Germinal center (tissue), 1 donor: Measurements from ENCODE around the gene TULP3.
"Not testable (repeated sequence)": the region's sequence is repeated elsewhere in the genome, so short reads cannot be mapped to it uniquely, and the experiment has no call there.

Source experiments
- DNase-seq: peaks from one replicate; pipeline ENCODE4 v3.0.0; 2012; ENCODE audit warnings: mixed read lengths, low spot score

Gene TULP3, protein sequence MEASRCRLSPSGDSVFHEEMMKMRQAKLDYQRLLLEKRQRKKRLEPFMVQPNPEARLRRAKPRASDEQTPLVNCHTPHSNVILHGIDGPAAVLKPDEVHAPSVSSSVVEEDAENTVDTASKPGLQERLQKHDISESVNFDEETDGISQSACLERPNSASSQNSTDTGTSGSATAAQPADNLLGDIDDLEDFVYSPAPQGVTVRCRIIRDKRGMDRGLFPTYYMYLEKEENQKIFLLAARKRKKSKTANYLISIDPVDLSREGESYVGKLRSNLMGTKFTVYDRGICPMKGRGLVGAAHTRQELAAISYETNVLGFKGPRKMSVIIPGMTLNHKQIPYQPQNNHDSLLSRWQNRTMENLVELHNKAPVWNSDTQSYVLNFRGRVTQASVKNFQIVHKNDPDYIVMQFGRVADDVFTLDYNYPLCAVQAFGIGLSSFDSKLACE

GRCh38 chr12:2890388-2891239, at the start of gene TULP3:
Gene TULP3 (plus strand): TSS chr12:2890891. CDS start chr12:2890948, 57 bp downstream.
- DNase-seq, result peak; percentile 97

DNA sequence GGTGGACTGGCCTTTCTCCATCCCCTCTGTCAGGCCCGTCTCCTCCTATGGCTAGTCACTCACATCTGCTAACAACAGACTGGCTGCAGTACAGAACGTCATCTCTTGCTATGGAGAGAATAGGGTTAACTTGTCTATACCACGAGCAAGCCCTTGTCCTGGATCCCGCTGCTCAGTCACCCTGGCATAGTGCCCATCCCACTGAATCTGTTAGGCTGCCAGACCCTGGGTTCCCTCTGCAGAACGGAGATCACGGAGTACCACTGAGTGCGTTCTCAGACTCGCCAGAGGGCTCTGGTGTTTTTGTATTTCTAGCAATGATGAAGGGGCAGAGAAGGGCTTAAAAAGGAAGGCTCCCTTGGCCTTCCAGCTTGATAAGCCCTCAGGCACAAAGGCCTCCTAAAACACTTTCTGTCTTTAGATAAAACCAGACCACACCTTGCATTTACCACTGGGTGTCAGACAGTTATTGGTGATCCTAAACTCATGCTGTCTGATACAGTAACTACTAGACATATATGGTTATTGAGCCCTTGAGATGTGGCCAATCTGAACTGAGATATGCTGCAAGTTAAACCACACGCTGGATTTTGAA, 49.5 kb upstream of the TULP3 start:
- DNase-seq, result no peak

GRCh38 chr12:2842948-2843347, 47.7 kb upstream of the TULP3 start:
- DNase-seq, result no peak

DNA sequence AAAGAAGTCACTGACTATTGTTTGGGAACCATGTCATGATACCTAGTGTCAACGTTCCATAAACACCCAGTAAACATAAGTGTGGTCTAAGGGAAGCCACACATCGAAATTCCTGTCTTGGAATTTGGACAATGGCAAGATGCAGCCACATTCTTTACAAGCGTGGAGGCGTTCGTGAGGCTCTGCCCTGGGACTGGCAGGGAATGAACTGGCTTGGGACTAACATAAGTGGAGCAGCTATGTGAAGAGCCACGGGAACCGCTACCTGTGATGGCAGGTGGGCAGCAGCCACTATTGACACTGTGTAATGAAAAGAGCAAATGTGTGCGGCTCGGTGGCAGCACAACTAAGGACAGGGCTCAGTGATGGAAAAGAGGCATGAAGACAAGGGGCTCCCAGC, 45.9 kb upstream of the TULP3 start:
- DNase-seq, result no peak

DNA sequence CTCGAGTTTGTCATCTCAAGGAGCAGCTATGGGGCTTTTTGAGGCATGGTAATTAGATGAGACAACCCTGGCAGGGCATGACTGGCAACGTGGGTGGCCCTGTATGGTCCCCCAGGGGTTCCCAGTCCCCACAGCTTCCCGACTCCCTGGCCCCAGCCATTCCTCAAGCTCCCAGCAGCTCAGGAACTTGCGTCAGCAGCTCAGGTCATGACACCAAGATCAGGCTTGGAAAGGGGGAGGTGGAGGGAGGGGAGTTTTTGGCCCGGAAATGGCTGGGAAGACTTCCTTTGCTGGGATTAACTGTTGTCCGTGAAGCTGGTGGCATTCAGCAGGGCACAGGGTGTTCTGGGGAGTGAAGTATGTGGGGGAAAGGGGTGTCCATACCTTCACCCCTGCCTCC, 45.4 kb upstream of the TULP3 start:
- DNase-seq, result no peak

DNA sequence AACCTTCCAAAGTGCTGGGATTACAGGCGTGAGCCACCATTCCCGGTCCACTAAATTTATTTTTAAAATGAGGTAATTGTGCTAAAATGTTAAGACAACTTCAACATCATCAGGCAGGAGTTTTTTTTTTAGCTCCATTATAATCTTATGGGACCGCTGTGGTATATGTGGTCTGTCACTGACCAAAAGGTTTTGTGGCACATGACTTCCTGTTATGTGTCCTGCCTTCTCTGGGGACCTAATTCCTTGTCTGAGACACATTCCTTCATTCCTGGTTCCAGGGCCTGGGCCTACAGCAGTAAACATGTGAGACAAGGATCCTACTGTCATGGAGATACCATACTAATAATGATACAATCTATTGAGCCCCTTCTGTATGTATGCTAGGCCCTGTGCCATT, 38.8 kb upstream of the TULP3 start:
- no peak for DNase-seq

GRCh38 chr12:2853626-2854025, 37.1 kb upstream of the TULP3 start:
- DNase-seq, result peak; percentile 69

DNA sequence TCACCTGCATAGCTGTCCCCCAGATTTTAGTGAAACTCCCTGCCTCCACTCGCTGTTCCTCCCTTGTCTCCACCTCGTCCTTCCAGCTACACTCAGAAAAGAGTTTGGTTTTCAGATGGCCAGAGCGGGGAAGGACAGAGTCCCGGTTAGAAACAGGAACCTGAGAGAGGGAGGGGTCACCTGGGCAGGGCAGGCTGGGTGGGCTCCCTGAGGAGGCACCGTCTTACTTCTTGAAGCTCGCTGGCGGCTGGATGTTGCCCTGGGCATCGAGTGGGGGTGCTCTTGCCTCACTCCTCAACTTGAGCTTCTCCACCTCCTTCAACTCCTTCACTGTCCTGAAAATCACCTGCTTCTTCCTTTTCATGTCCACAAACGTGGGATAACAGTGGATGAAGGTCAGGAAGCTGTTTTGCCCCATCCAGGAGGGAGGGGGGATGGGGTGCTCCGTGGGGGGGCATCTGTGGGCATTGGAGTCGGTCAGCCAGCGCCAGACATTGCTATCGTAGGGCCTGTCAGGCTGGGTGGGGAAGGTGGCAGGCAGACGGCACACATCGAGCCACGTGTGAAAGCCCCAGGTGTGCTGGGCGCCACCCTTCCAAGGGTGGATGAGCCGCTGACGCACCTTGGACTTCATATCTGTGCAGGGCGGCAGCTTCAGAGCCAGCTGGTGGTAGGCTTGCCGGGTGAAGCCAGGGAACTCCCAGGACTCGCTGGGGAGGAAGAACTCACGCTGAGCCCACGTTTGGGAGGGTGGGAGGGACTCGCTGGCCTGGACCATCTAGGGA, 35.8 kb upstream of the TULP3 start:
- DNase-seq, result no peak

- DNase-seq, result no peak
These were observed 35.1 kb upstream of the TULP3 start for GRCh38 chr12:2855546-2855945.

GRCh38 chr12:2856051-2856450, 34.6 kb upstream of the TULP3 start:
- no peak for DNase-seq

DNA sequence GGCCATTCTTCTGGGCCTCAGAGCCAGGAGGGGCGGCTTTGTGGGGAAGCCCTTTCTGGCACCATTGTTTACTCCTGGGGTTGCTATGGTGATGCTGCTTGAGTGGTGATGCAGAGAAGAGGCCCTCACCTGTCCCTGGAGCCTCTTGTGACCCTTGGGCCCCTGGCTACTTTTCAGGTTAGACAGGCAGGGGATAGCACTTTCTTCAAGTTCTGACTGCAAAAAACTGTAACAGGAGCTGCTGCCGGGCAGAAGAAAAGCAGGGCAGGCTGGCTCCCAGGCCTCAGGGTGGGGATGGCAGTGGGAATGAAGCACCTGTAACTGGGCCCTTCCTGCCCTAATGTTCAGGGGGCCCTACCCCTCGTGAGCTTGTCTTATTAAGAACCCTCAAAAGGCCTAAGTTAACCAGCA, 33.7 kb upstream of the TULP3 start, which contains the start of gene TEX52:
TSS of gene TEX52 (minus strand) at position 19 of the 411 bp plus-strand sequence. CDS start at position 6, 13 bp downstream.
- DNase-seq, result no peak

- DNase-seq, result no peak
These were observed 33.1 kb upstream of the TULP3 start for GRCh38 chr12:2857576-2857975.

DNA sequence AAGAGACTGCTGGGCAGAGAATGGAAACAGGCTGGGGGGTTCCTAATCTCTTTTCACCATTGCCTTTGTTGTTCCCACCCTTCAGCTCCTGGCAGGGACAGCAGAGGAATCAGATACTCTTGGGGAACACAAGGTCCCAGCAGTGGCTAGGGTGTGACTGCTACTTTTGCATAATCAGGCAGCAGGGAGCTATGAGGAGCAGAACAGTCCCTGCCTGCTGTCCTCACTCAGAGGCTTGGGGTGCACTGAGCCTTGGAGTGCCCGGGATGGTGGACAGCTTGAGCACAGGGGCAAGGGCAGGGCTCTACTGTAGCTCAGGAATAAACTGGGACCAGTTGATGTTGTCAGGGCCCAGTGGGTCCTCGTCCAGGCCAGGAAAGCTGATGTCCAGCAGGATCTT, 32.4 kb upstream of the TULP3 start:
- DNase-seq, result no peak

DNA sequence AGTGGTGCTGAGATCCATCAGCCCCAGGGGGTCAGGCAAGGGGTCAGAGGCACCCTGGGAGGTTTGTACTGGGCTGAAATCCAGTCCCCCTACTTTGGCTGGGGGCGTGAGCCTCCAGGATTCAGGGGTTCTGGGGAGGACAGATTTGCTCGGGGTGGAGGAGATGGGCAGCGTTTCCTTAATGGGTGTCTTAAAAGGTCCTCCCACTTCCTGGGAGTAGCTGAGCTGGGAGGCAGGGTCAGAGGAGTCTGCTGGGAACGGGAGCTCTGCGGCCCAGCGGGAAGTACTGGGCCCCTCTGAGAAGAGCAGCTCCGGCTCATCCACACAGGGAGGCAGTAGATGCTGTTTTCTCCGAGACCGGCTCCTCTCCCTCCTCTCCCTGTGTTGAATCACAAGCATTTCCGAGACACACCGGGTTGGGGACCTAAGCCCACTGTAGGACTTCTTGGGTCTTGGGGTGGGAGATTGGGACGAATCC, 31.7 kb upstream of the TULP3 start:
- no peak for DNase-seq

DNA sequence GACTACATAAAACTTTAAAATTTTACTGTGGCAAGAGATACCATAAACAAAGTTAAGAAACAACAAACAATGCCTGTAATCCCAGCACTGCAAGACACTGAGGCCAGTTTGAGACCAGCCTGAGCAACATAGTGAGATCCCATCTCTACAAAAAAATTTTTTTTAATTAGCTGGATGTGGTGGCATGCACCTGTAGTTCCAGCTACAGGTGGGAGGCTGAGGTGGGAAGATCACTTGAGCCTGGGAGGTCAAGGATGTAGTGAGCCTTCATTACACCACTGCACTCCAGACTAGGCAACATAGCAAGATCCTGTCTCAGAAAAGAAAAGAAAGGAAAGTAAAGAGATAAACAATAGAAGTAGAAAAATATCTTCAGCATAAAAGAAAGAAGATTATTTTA, 30.5 kb upstream of the TULP3 start:
- DNase-seq, result no peak

DNA sequence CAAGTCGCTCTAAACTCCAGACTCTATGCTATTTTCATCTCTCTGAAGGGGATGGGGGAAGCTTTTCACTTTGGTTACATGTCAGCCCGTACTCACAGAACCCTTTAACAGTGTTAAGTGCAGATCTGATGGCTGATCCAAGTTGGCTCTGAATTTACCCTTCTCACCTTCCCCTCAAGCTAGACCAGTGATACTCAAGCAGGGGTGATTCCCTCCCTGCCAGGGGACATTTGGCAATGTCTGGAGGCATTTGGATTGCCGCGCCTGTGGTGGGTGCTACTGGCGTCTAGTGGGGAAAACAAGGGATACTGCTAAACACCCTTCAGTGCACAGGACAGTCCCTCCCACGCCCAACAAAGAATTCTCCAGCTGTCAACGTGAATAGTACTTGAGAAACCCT, 27.8 kb upstream of the TULP3 start:
- no peak for DNase-seq

- not testable (repeated sequence) for DNase-seq
These were observed 27.3 kb upstream of the TULP3 start for GRCh38 chr12:2863402-2863801.

DNA sequence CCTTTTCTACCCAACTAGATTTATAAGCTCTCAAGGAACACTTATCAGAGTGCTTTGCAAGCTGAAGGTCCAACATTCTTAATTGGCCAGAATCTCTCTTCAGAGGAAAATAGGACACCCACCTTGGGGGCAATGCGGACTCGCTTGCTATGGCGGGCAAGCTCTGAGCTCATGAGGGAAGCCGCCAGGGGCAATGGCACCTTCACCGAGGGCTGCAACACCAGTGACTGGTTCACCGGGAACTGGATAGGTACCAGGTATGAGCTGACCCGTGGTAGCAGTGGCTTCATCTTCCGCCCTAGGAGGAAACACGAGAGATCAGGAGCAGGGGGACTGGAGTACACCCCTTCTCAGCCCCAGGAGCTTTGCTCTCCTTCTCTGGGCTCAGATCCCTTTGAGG, 26.5 kb upstream of the TULP3 start:
- no peak for DNase-seq

DNA sequence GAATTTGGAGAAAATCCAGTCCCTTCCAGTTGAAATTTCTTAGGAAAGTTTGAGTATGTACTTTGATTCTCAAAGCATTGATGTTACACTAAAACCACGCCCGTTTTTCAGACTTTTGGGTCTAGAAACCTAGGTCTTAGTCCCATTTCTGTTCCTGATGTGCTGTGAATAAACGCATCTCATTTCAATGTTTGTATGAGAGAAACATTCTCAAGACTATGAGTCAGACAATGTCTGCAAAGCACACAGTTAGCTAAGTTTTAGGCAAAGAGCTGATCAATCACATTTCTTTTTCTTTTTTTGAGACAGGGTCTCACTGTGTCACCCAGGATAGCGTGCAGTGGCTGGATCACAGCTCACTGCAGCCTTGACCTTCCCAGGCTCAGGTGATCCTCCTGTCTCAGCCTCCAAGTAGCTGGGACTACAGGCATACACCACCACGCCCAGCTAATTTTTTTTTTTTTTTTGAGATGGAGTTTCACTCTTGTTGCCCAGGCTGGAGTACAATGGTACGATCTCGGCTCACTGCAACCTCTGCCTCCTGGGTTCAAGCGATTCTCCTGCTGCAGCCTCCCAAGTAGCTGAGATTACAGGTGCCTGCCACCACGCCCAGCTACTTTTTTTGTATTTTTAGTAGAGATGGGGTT, 21.6 kb upstream of the TULP3 start:
- DNase-seq, result not testable (repeated sequence)

DNA sequence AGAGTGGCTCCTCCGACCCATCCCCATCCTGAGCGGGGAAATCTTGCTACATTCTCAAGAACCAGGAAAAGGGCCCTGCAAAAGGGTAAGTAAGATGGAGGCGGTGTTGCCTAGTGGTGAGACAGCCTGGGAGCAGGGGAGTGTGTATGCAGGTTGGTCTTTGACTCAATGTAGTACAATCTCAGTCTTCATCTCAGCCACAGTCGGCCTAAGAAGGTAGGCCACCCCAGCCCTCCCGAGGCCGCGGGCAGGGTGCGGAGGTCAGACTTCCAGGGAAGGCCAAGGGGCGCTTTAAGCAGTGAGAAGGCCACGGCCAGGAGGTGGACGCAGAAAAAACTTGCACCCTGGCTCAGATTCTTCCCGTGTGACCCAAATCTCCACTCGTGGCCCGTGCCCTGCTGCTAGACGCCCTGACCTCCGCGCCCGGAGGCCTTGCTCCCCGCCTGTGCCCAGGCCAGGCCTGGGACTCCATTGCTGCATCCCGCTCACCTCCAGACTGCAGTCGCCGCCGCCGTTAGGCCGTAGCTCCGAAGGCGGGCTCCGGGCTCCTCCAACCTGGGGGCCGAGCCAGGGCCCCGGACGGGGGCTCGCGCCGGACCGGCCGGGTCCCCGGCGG, 14.2 kb upstream of the TULP3 start:
- DNase-seq, result peak; percentile 39
